Left renal cortex interstitium (tissue), 4 donors: ENCODE measurements around the gene SLC35F5. TPM values are rescaled to one million over a fixed set of nuclear protein-coding genes. Genes with fewer than 3 reads are reported as not detected.
"Not testable (repeated sequence)": the region's sequence is repeated elsewhere in the genome, so short reads cannot be mapped to it uniquely, and the experiment has no call there.

Experiments
- DNase-seq, 4 donors: peaks; one replicate each; pipeline ENCODE4 v3.0.0-alpha.2; 2013; ENCODE audit warnings: low read depth in 4 of 4, low spot score in 2 of 4, missing footprints in 1 of 4
- polyA plus RNA-seq, 4 donors: library from polyadenylated mRNA; unstranded; fragments of 120-200 nt; gene quantifications; one replicate each; pipeline ENCODE4 v1.2.1, GENCODE V29; 2013; ENCODE audit not compliant: insufficient read length in 4 of 4

SLC35F5 gene
- polyA plus RNA-seq, 4 donors = 114 to 142 (median 125) TPM

DNA sequence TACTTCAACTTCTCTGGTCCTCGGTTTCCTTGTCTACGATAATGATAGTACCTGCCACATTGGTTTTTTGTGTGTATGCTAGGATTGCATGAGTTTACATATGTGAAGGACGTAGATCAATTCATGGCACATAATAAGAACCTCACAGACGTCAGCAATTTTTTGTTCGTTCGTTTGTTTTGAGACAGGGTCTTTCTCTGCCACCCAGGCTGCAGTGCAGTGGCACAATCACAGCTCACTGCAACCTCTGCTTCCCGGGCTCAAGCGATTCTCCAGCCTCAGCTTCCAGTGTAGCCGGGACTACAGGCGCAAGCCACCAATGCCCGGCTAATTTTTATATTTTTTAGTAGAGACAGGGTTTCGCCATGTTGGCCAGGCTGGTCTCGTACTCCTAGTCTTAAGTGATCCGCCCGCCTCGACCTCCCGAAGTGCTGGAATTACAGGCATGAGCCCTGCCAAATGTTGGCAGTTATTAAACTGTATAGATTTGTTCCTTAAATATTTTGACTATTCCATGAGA lies 756 bp upstream of the SLC35F5 start:
- no peak for DNase-seq

DNA sequence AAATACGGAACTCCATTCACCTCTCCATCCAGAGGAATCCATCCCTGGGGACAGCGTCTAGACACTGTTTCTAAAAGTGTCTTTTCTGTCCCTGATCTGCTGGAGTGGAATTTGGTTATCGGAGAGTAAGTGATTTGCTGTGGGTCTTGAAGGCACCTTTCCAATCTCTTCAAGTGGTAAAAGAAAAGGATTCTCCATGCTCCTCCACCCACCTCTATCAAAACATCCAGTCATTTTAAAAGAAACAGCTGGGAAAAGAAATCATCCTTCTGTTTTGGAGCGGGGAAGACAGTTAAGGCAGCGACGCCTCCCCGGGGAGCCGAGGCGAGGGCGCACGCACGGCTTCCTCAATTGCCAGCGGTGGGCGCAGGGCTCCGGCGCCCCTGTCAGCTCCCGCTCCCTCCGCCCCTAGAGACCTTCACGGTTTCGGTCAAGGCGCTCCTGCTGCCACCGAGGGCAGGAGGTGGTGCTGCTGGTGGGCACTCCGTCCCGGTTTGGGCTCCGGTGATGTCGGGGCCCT lies 547 bp downstream of the SLC35F5 start:
- peak in 2 of 4 donors; percentile 31 to 68 for DNase-seq

DNA sequence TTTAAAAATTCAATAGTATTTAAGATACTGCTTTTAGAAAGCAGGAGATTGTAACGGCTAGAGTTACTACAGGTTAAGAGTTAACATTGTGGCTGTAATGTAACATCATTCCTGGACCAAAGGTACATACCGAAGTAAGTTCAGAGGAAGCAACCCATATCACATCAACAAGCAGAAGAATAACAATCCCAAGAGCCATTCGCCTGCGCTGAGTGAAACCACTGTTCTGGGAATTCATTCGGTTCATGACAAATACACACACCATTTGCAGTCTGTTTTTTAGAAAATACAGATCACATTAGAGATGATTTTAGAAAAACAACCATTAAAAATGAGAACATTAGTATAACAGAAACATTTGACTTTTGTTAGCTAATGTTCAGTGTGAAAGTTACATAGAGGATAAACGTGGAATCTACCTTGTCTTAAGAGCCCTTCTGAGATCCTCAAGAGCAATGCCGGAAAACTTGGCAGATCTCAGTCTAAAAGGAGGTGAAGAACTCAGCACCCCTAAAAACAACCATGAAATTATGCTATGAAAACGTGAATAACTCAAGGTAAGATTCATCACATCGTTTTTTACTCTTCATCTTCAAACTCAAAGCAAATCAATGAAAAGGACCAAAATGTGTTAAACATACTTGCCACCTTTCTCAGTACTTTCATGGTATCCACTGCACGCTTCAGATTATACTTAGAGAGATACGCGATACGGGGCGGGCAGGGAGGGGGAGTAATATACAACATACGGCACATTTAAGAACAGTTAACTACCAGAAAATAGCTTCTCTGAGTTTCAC lies 1.2 kb downstream of the SLC35F5 start:
- DNase-seq = peak in 2 of 4 donors; percentile 31 to 34

DNA sequence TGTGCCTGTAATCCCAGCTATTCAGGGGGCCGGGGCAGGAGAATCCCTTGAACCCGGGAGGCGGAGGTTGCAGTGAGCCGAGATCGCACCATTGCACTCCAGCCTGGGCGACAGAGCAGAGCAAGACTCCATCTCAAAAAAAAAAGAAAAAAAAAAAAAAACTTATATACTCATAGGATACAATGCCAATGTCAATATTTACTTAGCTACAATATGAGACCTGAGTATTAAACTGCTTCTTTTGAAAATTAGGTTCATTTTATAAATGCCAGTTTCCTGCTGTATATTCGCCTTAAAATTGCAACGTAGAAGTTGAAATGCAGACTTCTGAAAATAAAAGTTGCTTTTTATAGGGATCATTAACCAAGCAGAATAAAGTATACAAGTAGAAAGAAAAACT lies 2.3 kb downstream of the SLC35F5 start:
- DNase-seq = no peak

DNA sequence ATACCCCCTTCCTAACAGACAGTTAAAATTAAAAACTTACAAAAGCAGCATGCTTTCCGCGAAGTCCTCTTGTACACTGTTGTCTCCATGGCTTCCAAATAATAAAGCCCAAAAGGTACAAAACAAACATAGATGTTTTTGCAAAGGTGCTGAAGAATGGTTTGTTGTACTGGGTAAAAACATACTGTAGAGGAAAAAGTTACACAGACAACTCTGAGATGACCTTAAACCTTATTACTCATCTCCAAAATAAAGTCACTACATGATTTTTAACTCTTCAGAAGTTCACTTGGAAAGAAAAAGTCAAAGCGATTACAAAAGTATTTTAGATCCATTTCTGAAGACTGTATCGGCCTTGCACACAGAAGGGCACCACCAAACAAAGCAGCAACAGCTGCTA lies 6.1 kb downstream of the SLC35F5 start:
- DNase-seq = no peak

DNA sequence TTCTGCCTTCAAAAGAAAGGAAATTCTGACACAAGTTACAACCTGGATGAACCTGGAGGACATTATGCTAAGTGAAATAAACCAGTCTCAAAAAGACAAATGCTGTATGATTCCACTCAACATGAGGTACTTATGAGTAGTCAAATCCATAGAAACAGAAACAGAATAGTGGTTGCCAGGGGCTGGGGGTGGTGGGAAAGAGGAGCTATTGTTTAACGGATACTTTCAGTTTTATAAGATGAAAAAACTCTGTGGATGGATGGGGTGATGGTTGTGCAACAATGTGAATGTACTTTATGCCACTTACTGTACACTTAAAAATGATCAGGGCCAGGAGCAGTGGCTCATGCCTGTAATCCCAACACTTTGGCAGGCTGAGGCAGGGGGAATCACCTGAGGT lies 15.4 kb downstream of the SLC35F5 start:
- DNase-seq = no peak

DNA sequence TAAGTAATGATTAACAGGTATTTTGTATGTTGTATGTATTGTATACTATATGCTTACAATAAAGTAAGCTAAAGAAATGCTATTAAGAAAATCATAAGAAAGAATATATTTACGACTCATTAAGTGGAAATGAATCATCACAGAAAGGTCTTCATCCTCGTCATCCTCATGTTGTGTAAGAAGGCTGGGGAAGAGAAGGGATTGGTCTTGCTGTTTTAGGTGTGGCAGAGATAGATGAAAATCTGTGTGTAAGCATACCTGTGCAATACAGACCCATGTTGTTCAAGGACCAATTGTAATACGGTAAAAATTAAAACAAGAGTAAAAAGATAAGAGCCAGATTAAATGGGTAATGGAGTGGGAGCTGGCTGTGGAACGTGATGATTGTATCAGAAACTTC lies 16.6 kb downstream of the SLC35F5 start:
- no peak for DNase-seq

DNA sequence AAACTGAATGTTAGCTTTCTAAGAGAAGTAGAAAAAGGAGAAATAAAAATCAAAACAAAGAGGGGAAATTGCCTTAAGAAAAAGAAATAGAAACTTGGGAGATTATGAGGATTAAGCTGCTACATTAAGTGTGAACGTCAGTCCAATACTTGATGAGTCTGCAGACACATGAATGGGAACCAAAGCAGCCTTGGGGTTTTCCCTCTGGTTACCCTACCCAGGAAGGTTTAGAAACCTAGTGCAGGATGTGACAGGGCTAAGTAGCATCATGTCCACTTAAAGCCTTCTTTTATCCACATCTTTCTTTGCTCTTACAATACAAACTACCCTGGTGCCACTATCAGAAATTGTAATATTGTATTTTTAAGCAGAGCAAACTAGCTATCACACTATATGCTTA lies 22.3 kb downstream of the SLC35F5 start:
- no peak for DNase-seq

DNA sequence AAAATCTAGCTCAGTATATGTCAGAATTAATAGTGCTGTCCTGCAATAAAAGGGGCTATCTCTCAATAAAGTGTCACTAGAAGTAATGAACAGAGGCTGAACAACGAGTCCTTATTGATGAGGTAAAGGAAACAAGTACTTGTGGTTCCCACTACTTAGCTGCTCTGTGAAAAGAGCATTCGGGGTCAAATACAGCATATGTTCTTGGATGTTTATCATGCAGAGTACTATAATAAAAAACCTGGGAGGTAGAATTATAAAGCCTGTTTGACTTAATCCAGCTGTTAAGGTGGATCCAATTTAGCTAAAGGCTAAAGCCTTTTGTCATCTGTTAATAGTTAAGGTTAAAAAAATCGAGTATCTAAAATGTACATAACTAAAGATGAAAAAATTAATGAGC lies 32.4 kb downstream of the SLC35F5 start:
- no peak for DNase-seq

DNA sequence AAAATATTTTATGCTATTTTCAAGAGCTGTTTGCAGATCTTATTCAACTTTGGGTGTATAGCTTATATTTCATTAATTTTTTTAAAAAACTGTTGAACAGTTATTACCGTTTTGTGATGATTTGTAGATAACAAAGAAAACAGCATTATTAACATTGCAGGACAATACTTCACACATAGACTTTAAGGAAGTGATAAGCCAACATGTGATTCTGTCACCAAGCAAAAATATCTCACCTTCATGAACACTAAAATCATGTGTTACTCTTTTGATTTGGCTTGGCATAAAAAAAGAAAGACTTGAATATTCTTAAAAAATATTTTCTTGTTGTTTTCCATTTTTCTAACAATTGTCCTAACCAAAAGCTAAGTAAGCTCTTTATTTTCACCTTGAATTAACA lies 33.0 kb downstream of the SLC35F5 start:
- no peak for DNase-seq

DNA sequence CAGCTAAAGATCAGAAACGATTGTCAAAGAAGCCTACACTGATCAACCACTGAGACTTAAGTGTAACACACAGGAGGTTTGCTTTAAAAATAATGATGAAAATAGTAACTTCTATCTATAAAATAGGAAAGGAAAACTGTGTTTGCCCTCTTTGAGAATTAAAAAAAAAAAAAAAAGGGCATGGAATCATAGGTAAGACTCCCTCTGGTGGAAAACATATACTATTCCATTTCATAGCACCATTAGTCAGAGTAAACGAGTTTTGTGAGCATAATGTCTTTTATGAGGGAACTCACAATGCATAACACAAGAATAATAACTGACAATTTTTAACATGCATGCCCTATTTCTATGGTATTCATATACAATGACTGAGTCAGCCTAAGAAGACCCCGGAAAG lies 36.3 kb downstream of the SLC35F5 start:
- DNase-seq = no peak

DNA sequence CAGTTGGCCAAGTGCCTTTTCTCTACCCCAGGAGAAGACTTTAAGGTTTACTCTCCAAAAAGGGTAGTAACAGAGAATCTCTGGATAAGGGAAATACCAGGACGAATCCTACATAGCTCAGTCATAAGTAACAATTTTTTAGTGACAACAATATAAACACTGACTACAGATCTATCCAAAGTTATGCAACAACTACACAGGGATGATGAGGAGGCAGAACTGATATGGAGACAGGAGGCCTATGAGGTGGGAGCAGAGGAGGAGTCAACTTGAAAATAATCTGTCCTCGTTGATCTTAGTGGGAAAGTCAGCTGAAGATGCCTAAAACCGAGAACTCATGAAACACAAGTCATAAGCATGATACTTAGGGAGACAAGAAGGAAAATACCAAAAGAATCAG lies 40.2 kb downstream of the SLC35F5 start:
- DNase-seq = no peak

DNA sequence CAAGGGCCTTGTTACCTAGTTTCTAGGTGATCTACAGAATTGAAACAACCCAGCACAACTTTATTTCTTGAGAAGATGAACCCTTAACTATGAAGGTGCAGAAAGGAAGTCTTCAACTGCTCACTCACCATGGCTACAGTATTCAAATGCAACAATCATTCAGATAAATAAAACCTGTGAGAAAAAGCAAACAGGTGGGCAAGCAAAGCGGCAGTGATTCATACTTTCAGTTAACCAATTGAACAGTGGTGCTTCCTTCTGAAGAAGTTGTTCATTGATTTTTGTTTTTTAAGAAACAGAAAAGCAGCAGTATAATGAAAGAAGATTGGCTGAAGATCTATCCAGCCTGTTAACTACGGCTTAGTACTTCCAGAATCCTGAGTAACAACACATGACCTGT lies 43.5 kb downstream of the SLC35F5 start:
- no peak for DNase-seq

DNA sequence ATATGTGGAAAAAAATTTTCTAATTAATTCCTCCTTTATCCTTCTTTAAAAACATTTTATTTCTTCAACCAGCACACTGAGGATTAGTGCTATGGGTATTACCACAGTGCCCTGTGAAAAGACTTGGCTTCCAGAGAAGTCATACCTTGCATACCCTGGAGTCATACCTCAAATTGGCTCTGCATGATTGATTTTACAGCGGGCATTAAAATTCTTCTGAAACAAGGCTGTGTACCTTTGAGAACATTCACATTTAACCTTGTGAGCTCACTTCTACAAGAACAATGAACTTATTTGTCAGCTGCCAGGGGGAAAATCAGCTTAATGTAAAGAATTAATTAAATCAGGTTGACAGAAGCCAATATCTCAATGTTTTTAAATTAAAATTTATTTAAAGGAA lies 44.6 kb downstream of the SLC35F5 start:
- DNase-seq = peak in 1 of 4 donors; percentile 63

DNA sequence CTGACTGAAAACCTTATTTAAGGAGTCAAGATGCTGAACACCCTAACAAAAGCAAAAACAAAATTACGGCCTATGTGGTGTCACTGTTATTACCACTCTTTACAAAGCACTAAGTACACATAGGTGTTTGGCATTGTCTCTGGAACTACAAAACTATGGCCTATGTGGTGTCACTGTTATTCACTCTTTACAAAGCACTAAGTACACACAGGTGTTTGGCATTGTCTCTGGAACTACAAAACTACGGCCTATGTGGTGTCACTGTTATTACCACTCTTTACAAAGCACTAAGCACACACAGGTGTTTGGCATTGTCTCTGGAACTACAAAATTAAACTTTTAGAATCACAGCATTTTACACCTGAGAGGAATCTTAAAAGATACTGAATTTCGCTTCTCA lies 47.4 kb downstream of the SLC35F5 start:
- DNase-seq = no peak

DNA sequence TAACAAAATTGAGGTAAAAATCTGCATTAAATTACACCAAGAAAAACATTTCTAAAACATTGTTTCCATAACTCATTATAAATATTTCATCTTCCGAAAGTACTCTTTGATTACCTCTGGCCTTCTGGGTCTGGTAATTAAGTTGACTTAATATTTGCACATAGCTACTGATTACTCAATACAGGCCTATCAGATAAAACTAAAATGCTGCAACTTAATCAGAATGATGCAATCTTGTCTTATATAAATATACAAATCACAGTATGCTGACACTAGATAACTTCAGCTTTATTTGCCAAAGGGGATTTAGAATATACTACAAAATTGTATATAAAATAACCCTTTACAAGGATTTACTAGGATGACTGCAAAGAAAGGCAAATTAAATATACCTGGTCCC lies 49.3 kb downstream of the SLC35F5 start:
- no peak for DNase-seq

DNA sequence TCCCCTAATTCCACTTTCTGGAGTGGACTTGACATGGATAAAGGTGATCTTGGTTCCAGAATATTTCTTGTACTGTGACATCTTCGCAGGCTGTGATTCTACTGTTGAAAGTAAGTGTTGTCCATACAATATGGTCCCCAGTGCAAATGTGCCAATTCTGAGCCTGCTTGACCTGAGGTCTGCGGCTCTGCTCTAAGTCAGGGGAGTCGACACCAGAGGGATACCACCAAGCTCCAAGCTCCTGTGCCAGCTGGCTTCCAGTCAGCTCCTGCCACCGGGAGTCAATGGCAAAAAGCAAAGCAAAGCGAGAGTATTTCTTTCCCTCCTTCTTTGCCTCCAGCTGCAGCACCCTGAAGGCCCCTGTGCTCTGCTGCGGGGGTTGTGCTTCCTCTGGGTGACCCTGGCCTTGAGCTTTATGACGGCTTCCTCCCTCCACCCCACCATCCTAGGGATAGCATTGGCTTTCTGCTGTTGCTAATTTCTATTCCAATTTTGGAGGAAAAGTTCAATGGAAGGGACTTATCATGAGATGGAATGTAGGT lies 50.4 kb downstream of the SLC35F5 start:
- DNase-seq = no peak

DNA sequence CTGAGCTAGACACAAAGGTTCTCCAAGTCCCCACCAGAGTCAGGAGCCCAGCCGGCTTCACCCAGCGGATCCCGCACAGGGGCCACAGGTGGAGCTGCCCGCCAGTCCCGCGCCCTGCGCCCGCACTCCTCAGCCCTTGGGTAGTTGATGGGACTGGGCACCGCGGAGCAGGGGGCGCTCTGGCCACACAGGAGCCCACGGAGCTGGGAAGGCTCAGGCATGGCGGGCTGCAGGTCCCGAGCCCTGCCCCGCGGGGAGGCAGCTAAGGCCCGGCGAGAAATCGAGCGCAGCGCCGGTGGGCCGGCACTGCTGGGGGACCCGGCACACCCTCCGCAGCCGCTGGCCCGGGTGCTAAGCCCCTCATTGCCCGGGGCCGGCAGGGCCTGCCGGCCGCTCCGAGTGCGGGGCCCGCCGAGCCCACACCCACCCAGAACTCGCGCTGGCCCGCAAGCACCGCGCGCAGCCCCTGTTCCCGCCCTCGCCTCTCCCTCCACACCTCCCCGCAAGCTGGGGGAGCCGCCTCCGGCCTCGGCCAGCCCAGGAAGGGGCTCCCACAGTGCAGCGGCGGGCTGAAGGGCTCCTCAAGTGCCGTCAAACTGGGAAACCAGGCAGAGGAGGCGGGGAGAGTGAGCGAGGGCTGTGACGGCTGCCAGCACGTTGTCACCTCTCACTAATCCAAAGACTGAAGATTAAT lies 52.0 kb downstream of the SLC35F5 start:
- DNase-seq = not testable (repeated sequence)

DNA sequence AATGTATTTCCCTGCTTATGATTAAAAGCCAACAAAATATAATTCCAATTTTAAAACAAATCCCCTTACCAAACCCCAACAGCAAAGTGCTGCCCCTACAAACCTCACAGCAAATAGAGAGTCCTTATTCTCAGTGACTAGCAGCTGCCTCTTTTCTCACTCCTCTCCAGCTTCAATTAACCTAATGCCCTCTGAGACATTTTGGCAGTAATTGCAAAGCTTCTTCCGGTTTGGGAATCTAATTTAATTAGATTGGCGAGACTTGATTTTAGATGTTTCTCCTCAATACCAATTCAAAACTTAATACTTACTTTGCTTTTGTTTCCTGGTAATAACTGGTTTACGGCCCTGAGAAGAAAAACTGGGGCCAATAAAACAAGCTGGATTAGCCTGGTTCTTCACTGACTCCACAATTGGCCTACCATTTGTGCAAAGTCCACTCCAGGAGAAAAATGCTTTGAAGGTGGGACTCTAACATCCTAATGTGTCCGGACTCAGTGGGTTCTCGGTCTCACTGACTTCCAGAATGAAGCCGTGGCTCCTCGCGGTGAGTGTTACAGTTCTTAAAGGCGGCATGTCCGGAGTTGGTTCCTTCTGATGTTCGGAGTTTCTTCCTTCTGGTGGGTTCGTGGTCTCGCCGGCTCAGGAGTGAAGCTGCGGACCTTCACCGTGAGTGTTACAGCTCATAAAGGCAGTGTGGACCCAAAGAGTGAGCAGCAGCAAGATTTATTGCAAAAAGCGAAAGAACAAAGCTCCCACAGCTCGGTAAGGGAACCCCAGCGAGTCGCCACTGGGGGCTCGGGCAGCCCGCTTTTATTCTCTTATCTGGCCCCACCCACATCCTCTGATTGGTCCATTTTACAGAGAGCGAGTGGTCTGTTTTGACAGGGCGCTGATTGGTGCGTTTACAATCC lies 52.8 kb downstream of the SLC35F5 start:
- DNase-seq = peak in 2 of 4 donors; percentile 35 to 50

DNA sequence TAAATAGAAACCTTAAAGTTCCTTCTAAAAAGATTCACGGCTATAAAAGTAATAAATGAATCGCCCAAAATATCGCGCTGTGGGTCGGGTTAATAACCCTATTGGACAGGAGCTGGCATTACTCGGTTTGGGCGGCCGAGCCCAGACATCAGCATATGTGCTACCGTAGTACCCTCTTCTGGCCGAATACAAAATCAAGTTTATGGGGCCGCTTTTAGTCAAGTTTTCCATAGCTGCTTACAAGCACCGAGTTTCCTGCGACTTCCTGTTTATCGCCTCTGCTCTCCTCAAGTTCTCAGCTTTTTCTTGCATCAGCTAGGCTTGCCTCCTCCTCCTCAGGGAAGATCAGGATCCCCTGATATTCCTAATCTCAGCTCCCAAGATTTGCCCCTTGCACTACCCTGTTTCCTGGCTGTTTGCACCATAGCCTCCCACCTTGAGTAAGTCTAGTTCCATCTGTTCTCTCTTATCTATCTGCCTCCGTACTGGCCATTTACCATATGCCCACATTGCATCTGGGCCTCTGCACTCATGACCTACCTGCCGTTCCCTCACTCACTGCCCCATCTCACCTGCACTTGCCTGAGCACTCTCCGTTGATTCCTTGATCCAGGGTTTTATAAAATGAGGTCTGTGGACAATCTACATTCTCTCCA lies 56.1 kb downstream of the SLC35F5 start:
- DNase-seq = no peak
